Retina (tissue), 1 donor: Measurements from ENCODE around the gene SPNS2.

Experiments
- DNase-seq: peaks from one replicate; pipeline ENCODE4 v3.0.0-alpha.2; 2016

The SPNS2 gene

DNA sequence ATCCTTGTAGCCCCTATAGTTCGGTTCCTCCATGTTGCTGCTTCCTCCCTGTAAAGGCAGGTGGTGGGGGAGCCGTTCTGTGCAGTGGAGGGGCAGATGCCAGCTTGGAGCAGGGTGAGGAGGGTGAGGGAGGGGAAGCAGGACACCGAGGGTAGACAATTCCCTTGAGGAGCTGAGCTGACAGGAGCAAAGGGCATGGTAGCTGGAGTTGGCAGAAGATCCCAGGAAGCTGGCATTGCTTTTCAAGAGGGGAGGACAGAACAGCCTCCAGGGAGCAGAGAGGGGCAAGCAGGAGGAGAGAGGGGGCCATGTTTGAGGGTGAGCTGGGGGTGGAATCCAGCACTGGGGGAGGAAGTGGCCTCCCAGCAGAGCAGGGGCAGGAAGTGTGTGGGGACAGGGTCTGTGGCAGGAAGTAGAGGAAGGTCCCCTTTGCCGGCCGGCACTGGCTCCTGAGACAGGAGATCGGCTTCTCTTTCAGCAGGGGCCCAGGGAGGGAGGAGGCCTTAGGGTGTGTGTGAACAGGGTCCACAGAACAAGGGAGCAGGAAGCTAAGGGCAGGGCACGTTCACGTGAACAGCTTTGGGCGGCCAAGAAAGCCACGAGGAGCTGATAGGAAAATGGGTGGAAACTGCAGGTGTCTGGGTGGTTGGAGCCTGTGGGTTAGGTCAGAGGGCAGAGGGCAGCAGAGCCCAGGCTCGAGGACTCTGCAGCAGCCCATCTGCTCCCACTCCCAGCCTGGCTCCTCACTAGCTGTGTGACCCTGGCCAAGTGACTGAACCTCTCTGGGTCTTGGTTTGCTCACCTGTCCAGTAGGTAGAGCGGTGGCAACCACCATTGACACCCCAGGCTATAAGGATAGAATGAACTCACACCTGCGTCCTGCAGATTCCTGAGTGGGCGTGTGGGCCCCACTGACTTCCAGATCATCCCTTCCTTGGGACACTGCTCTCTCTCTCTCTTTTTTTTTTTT is 17.5 kb upstream of the SPNS2 start:
- no peak for DNase-seq

DNA sequence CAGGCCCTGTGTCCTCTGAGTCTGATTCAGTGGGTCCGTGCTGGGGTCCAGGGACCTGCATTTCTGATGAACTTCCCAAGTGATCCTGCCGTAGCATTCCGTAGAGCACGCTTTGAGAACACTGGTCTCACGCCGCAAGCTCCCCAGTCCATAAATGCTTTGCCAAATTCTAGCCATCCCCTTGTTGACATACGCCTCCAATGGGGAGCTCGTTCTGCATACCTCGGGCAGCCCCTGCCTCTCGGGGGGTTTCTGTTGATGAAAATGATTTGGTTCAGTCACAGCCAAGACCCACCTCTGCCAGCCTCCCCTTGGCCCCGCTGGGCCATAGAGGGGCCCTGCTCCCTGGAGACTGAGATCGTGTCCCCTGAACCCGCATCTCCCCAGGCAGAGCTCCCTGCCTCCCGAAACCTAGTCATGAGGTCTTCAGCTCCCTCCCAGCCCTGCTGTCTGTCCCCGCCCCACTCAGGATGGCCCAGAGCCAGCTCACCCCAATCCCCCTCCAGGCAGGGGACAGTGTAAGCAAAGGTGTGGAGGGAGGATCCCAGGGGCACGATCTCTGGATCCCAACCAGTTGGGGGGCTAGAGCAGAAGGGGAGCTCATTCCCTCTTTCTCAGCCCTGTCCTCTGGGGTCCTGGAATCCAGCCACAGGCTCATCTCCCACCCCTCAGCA is 16.2 kb upstream of the SPNS2 start:
- DNase-seq: no peak

DNA sequence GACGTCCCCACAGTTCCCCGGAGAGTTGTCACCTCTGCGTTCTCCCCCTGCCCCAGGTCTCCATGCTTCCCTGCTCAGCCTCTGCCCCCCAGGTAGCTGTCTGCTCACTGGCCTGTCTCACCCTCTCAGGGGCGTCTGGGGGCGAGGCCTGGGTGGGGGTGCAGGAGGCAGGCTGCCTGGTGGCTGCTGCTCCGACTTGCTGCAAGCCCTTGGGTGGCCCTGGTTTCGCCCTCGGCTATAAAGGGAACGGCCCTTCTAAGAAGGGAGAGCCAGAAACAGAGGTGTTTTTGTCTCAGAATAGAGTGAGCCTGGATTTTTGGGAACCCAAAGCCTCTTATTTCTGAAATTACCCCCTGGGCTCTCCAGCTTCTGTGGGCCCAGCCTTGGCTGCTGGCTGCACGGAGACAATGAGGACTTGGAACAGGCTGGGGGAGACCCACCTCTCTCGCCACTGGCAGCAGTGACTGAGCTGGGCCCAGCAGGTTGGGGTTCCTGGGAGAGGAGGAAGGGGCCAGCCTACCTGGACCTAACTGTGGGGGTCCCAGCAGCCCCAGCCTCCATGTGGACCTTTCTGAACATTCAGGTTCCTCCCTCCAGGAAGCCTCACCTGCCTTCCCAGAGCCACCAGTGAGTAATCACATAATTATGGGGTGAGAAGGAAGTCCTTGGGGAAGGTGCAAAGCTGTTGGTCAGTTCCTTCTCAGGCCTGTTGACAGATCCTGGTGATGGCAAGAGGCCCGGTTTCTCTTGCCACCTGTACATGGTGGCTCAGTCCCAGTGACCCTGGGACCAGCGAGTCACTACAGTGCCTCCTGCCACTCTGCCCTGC is 15.5 kb upstream of the SPNS2 start:
- no peak for DNase-seq

DNA sequence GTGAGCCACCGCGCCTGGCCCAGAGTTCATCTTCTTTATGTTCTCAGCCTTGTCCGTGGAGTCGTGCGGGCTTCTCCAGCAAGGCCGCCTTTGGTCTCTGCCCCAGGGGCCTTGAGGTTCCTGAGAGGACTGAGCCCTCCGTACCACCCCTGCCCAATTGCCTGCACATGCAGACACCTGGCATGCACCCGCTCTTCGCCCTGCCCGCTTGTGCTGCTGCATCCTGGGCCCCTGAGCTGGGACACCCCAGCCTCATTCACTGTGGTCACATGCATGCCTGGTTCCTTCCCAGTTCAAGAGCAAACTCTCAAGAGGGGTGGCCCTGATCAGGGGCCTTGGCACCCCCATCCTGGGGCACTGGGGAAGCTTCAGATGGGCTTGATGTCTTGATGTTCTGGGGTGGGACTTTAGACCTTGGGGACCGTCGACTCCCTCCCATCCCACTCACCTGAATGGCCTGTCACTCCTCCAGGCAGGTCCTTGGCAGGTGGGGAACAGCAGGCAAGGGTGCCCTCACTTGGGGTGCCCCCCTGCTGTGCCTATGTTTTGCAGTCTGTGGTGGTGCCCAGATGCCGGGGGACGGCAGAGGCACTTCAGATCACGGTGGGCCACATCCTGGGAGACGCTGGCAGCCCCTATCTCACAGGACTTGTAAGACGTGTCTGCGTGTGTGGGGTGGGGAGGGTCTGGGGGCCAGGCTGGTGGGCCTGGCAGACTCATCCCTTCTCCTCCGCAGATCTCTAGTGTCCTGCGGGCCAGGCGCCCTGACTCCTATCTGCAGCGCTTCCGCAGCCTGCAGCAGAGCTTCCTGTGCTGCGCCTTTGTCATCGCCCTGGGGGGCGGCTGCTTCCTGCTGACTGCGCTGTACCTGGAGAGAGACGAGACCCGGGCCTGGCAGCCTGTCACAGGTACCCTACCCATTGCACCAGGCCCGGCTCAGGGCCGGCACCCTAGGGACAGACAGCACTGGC is 12.7 kb upstream of the SPNS2 start:
- DNase-seq: no peak

DNA sequence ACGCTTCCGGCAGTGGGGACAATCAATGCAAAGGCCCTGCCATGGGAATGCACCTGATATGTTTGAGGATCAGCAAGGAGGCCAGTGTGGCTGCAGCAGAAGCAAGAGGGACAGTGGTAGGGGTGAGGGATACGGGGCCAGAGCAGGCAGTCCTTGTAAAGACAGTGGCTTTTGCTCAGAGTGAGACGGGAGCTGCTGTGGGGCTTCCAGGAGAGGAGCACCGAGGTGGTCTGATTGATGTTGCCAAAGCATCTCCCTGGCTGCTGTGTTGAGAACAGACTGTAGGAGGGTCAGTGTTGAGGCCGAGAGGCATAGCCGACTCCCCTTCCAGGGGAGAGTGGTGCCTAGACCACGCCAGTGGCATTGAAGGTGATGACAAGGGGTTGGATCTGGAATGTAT is 11.4 kb upstream of the SPNS2 start:
- DNase-seq: no peak

DNA sequence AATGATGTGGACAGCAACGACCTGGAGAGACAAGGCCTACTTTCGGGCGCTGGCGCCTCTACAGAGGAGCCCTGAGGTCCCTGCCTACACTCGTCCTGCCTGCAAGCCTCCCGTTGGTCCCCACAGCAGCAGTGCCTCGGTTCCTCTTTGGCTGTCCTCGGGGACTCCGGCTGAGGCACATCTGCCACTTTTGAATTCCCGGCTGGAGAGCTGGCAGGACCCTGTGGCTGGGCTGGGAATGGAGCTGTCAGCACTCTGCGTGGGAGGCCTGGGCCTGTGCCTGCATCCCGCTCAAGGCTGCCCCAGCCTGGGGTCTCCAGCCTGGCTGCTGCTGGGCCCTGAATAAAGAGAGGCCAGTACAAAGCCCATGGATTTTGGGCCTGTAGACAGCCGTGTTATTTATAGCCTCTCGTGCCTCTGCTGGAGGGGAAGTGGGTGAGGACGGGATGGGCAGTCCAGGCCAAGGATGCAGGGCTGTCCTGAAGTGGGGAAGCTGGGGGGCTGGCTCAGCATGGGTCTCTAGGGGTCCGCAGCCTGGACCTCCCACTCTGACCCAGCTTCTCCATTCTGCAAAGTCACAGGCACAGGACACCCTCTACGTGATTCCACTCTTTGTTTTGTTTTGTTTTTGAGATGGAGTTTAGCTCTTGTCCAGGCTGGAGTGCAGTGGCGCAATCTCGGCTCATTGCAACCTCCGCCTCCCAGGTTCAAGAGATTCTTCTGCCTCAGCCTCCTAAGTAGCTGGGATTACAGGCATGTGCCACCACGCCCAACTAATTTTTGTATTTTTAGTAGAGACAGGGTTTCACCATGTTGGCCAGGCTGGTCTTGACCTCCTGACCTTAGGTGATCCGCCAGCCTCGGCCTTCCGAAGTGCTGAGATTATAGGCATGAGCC is 10.6 kb upstream of the SPNS2 start:
- DNase-seq: no peak

DNA sequence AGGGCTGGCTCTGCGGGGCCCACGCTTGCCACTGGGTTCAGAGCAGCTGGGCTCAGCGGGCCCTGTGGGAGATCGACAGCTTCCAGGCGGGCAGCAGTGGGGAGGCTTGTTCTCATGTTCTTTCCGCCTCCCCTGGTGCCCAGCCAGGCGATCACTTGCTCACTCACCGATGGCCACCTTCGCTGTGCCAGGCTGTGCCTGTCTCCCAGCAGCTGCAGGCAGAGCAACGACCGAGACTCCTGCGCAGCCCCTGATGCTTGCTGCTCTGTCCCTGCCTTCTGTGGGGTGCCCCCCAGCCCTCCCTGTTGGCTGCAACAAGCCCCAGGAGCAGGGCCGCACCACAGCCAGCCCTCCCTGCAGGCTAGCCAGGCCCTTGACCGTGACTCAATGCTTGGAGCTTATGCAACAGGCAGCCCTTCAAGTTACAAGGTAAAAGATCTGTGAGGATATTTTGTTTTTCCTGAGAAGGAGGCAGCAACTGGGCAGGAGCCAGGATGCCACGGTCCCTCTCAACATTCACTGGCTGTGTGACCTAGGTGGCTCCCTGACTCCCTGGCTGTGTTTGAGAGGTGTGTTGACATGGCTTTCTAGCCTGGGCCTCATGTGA is 9.6 kb upstream of the SPNS2 start:
- DNase-seq: no peak

DNA sequence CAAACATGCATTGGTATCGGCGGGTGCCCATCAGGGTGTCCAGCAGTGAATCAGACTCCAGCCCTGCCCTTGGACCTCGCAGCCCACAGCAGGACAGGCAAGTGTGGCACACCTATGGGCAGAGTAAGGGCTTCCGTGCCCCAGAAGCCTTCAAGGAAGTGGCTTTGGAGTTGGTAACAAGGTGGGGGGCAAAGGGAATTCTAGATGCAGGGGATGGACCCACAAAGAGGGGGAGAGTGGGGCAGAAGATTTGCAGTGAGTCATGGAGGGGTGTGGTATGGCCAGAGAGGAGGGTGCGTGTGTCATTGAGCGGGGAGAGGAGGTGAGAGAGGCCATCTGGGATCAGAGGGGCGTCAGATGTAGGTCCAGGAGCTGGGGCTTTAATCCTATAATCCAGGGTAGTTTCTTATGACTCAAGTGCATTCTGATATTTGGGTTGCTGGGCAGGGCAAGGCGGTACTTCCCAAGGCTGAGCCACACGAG is 8.5 kb upstream of the SPNS2 start:
- DNase-seq: no peak

DNA sequence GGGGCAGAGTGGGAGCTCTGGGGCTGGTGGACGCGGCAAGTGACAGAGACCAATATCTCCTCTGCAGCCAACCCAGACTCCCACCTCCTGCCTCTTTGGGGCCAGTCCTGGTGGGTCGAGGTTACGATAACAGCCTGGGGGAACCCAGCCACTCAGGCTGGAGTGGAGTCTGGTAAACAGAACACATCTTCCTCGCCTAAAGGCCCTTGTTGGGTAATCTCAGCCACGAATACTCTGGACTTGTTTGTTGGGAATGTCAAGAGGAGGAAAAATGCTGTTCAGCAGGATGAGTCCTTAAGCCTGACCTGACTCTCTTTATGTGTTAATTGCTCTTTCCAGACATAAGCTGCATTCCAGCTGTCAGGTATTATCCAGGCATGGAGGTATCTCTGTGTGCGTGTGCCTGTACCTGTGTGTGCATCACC is 8.0 kb upstream of the SPNS2 start:
- DNase-seq: no peak

DNA sequence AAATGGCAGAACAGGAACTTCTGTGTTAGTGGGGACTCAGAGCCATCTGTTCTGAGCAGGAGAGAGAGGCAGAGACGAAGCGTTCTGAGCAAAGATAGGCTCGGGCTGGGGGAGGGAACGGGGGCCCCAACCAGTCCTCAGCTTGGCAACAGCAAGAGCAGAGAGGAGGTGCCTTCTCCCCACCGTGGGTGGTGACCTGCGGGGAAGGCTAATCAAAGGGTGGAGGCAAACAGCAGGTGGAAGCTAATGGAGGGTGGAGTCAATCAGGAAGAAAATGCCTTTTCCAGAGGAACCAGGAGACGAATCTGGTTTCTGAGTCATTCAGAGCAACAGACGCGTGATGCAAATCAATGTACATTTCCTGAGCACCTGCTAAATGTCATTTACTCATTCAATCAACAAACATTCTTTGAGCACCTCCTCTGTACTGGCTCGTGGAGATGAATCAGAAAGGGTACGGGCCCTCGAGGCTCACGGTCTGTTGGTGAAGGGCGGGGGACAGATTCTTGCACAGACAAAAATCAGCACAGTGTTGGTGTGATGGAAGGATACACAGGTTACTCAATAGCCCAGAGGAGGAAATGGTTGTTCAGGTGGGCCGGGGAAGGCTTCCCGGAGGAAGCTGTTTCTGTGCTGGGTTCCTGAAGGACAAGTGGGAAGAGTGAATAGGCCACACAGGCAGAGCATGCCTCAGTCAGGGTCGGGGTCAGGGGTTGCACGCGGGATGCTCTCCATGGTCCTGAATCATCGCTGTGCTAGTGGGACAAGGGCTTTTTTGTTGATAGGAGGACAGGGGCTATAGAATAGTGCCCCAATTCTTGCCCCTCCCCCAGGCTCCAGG is 5.7 kb upstream of the SPNS2 start:
- peak; percentile 67 for DNase-seq

DNA sequence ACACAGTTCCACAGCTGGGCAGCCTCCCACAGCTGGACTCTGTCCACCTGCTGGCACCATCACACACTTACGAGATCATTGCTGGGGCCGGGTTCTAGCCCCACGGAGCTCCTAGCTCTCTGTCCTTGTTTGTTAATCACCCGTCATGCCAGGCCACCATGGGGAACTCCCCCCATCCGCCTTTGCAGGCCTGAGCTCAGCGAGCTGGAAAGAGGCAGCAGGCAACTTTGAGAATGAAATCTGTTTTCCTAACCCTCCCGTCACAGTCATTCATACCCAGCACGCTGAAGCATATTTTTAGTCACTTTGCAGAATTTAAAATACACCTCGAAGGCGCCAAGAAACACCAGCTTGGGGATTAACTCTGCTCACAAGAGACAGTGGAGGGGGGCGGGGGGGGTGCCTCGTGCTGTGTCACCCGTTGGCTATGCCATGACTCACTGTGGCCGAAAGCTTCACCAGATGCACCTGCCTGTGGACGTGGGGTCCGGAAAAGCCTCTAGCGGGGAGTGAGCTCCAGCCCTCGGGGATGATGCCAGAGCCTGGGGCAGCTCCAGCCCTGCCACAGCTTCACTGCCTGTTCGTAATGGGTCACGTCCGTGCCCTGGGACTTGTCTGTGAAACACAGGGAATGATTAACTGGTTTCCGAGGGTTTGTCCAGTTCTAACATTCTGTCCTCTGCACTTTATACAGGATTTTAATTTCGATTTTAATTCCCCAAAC is 1.4 kb upstream of the SPNS2 start:
- DNase-seq: no peak

DNA sequence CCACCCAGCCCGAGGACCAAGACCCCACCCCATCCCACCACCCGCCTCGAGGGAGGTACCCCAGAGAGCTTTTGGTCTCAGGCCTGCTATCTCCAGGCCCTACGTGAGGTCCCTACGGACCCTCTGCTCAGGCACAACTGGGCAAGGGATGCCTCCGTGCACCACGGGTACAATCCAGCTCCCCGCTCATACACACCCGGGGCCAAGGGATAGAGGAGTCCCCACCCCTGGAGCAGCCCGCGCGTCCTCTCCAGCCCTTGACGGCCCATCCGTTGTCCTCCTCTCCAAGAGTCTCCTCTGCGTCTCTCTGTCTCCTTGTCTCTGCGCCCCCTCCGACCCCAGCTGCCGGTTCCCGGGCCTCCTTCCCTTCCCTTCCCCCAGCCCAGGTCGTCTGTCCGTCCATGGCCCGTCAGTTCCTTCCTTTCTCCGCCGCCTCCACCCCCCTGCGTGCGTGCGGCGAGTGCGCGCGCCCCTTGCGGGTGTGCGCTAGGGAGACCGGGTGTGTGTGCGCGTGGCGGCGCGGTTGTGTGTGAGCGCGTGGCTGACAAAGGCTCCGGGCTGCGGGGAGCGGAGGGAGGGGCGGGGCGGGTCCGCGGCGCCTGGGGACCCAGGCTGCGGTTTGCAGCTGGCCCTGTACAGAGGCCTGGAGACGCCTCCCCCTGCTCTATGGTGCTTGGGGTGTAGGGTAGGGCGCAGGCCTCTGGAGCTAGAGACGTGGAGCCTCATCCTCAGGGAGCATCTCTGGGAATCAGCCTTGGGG is 930 bp downstream of the SPNS2 start:
- DNase-seq: peak; percentile 81

DNA sequence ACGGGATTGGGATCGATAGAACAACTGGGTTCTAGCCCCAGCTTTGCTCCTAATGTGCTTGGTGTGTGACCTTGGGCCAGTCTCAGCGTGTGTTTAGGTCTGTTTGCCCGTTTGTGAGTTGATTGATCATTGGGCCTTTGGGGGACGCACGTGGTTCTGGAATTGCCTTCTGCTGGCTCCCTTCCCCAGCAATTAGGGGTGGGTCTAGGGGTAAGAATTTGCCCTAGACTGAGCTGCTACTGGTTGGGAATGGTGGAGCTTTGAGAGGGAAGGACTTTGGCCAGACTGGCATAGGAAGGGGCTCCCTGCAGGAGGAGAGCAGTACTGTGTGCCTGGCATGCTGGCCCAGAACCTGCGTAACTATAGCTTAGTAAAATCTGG is 1.5 kb downstream of the SPNS2 start:
- DNase-seq: no peak

DNA sequence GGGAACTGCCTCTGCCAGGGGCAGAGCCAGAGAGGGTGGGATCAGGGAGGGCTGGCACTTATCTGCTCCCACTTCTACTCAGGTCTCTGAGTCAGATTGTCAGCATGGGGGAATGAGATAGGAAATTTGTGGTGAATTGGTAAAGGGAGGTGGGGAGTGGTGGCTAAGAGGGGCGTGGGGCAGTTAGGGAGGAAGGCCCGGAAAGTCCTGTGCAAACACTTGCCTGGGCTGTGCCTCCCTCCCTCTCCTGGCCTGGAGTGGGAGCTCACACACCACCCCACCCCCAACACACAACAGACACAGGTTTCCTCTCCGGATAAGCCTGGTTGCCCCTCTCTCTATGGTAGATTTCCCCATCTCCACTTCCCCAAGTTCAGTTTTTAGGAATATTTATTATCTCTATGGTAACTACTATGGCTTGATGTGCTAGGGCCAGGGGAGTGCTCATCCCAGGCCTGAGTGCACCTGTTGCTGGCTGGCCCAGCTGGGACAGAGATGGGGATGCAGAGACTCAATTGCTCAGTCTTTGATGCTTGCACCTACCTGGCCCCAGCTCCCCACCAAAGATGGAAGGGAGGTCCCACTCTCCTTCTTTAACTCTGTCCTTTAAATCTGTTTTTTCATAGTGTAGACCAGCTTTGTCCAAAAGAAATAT is 2.7 kb downstream of the SPNS2 start:
- no peak for DNase-seq

DNA sequence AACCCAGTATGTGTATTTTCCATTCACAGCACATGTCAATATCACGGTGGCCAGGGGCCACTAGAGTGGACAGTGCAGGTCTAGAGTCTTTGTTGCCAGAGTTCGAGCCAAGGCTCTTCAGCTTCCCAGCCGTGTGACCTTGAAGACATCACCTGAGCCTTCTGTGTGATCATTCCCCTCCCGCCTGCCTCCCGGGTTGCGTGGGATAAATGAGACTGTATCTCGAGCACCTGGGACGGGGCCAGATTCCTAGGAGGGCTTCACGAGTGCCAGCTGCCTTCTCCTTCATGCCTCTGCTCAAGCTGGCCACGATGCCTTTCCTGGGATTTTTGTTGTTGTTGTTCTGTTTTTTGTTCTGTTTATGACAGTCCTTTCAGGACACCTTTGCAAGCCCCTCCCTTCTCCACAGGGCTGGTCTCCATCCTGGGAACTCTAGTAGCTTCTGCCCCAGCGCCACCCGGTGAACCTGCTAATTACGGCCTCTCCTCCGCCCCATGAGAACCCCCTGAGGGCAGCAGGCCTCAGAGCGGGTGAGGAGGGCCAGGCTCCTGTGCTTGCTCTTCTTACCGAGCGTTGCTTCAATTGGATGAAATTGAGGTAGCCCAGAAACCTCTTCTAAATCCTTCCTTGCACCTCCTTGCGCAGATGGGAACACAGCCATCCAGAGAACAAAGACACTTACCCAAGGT is 3.9 kb downstream of the SPNS2 start:
- DNase-seq: no peak

DNA sequence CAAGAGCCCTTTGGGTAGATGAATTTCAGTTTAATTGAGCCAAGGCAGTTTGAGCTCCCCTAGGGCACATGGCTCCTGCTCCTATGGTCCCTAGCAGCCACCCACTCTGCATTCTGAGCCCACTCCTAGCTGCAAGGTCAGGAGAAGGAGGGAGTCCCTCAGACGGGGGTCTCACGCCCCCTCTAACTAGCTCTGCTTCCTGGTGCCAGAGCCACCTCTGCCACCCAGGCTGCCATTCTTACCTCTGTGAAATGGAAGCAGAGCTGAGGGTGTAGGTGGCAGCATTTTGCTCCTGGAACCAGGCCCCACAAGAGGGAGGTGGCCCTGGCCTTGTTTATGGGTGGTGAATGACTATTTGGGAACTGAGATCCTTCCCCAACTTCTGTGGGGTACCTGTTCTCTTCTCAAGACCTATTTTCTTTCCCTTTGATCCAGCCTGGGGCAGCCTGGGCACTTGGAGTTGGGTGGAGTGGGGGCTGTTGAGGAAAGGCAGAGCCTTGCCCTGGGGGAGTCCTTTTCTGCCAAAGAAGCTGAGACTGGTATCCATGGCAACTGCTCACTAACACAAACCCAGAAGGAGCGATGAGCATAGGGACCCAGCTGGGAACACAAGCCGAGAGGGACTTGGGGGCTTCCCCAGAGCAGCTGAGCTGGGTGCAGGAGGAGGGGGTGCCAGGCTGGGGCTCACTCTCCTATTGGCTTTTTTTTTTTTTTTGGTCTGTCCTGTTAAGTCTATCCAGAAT is 4.8 kb downstream of the SPNS2 start:
- DNase-seq: no peak
